ENCODE results near the gene JARID2. TPM values are rescaled to one million over a fixed set of nuclear protein-coding genes. Genes with fewer than 3 reads are reported as not detected.

Gene JARID2
- total and polyA plus RNA-seq, 9 of the 15 experiments (the other 6 are each of a cell fraction or from before 2014, with no cell fraction given): 5.0 to 29.0 (median 15.6) TPM

GRCh38 chr6:15280961-15281360 lies 35.1 kb downstream of the JARID2 start:
- Histone ChIP-seq H3K9me1 (ENCODE audit: control insufficient read depth, insufficient read depth, low read length) (no peaks in the 10 kb centered on the region), H3K27me3 (ENCODE audit: control insufficient read depth in 2 of 2, insufficient read depth in 2 of 2, low read length in 2 of 2) (no peaks in the 10 kb centered on the region), H3K79me2 (ENCODE audit: control insufficient read depth, insufficient read depth, low read length) (peaks cover 90% of the 10 kb centered on the region), H3K9ac (ENCODE audit: insufficient read depth in 1 of 2, low read depth in 2 of 2, low read length in 2 of 2) (no peak overlapping the region), H3K4me3 (no peak overlapping the region), H2AFZ (ENCODE audit: low read depth, low read length) (no peak overlapping the region), H3K9me3 (replicated peaks; ENCODE audit: control insufficient read depth, insufficient read depth, low read depth, low read length) (no peaks in the 10 kb centered on the region), H4K20me1 (replicated peaks; ENCODE audit: control insufficient read depth, insufficient read depth, low read length) (peaks cover 31% of the 10 kb centered on the region), H3K36me3 (ENCODE audit: control insufficient read depth, insufficient read depth, low read length) (no peaks in the 10 kb centered on the region), H3K4me1 (replicated peaks in 1 of 2; ENCODE audit: control insufficient read depth in 2 of 2, insufficient read depth in 2 of 2, low read length in 2 of 2) (peaks cover 5 to 17% of the 10 kb centered on the region in 2 experiments; a peak in 3 of 5 replicates), H3K27ac (ENCODE audit: extremely low read depth, low read depth, low read length) (no peak overlapping the region), H3K4me2 (ENCODE audit: insufficient read depth, low read length) (no peak overlapping the region)
- ChIA-PET CTCF (ENCODE audit: low intra/inter-chr PET ratio) (no interaction called here), POLR2A (interaction anchor here (1.0 to 8.6 kb wide), 4 partner anchors 14 to 195 kb away, joined by 3 to 65 read pairs (median 3); no protein-coding TSS in a partner anchor)
- TF ChIP-seq PHTF2 (CRISPR knock-in tag; IDR thresholded peaks at IDR 0.05): no peak
- no peak for TF ChIP-seq ZNF740 (CRISPR knock-in tag; IDR thresholded peaks at IDR 0.05)
- no peak for TF ChIP-seq ZNF740 (tag; IDR thresholded peaks at IDR 0.05)
- TF ChIP-seq, protein P1, sequence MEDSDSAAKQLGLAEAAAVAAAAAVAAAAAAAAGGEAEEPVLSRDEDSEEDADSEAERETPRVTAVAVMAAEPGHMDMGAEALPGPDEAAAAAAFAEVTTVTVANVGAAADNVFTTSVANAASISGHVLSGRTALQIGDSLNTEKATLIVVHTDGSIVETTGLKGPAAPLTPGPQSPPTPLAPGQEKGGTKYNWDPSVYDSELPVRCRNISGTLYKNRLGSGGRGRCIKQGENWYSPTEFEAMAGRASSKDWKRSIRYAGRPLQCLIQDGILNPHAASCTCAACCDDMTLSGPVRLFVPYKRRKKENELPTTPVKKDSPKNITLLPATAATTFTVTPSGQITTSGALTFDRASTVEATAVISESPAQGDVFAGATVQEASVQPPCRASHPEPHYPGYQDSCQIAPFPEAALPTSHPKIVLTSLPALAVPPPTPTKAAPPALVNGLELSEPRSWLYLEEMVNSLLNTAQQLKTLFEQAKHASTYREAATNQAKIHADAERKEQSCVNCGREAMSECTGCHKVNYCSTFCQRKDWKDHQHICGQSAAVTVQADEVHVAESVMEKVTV (CRISPR knock-in tag; IDR thresholded peaks at IDR 0.05): no peak
- TF ChIP-seq FOXO4 (CRISPR knock-in tag; IDR thresholded peaks at IDR 0.05): no peak
- TF ChIP-seq ZKSCAN8 (CRISPR knock-in tag; IDR thresholded peaks at IDR 0.05): no peak
- TF ChIP-seq, protein P2, sequence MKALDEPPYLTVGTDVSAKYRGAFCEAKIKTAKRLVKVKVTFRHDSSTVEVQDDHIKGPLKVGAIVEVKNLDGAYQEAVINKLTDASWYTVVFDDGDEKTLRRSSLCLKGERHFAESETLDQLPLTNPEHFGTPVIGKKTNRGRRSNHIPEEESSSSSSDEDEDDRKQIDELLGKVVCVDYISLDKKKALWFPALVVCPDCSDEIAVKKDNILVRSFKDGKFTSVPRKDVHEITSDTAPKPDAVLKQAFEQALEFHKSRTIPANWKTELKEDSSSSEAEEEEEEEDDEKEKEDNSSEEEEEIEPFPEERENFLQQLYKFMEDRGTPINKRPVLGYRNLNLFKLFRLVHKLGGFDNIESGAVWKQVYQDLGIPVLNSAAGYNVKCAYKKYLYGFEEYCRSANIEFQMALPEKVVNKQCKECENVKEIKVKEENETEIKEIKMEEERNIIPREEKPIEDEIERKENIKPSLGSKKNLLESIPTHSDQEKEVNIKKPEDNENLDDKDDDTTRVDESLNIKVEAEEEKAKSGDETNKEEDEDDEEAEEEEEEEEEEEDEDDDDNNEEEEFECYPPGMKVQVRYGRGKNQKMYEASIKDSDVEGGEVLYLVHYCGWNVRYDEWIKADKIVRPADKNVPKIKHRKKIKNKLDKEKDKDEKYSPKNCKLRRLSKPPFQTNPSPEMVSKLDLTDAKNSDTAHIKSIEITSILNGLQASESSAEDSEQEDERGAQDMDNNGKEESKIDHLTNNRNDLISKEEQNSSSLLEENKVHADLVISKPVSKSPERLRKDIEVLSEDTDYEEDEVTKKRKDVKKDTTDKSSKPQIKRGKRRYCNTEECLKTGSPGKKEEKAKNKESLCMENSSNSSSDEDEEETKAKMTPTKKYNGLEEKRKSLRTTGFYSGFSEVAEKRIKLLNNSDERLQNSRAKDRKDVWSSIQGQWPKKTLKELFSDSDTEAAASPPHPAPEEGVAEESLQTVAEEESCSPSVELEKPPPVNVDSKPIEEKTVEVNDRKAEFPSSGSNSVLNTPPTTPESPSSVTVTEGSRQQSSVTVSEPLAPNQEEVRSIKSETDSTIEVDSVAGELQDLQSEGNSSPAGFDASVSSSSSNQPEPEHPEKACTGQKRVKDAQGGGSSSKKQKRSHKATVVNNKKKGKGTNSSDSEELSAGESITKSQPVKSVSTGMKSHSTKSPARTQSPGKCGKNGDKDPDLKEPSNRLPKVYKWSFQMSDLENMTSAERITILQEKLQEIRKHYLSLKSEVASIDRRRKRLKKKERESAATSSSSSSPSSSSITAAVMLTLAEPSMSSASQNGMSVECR (CRISPR knock-in tag; IDR thresholded peaks at IDR 0.05): no peak
- no peak for TF ChIP-seq TRIM24 (IDR thresholded peaks at IDR 0.05)
- no peak for TF ChIP-seq MTA1 (IDR thresholded peaks at IDR 0.05; ENCODE audit: borderline replicate concordance)
- TF ChIP-seq, protein P3, sequence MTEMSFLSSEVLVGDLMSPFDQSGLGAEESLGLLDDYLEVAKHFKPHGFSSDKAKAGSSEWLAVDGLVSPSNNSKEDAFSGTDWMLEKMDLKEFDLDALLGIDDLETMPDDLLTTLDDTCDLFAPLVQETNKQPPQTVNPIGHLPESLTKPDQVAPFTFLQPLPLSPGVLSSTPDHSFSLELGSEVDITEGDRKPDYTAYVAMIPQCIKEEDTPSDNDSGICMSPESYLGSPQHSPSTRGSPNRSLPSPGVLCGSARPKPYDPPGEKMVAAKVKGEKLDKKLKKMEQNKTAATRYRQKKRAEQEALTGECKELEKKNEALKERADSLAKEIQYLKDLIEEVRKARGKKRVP (CRISPR knock-in tag; IDR thresholded peaks at IDR 0.05): no peak
- TF ChIP-seq MXI1 (IDR thresholded peaks at IDR 0.05; ENCODE audit: low read depth, low read length): no peak
- no peak for TF ChIP-seq PCBP2 (IDR thresholded peaks at IDR 0.05; ENCODE audit: low read depth, low read length, poor library complexity, severe bottlenecking)
- TF ChIP-seq BCL6 (CRISPR knock-in tag; IDR thresholded peaks at IDR 0.05): no peak
- TF ChIP-seq RNF2 (IDR thresholded peaks at IDR 0.05): no peak
- no peak for TF ChIP-seq KHSRP (IDR thresholded peaks at IDR 0.05)
- no TSS peak for BruUV-seq (replicated peaks)
- intact Hi-C loops (cut with micrococcal nuclease): no loop called here
- FAIRE-seq (peak; percentile 6), ATAC-seq (no peak; the same call in 2 of the 3 replicates), DNase-seq (ENCODE audit: extremely low read depth in 1 of 4, low spot score in 3 of 4) (no peak)
- WGBS (ENCODE audit: insufficient coverage, low coverage, missing lambda C conversion rate): 76% methylated on average over 8 of the region's 8 CpGs
- in situ Hi-C loops (cut with MboI): no loop called here

Measured in K562 (cell line).